ENCODE results near the gene PLEKHO1.
"Not testable (repeated sequence)": the region's sequence is repeated elsewhere in the genome, so short reads cannot be mapped to it uniquely, and the experiment has no call there.

PLEKHO1 gene

DNA sequence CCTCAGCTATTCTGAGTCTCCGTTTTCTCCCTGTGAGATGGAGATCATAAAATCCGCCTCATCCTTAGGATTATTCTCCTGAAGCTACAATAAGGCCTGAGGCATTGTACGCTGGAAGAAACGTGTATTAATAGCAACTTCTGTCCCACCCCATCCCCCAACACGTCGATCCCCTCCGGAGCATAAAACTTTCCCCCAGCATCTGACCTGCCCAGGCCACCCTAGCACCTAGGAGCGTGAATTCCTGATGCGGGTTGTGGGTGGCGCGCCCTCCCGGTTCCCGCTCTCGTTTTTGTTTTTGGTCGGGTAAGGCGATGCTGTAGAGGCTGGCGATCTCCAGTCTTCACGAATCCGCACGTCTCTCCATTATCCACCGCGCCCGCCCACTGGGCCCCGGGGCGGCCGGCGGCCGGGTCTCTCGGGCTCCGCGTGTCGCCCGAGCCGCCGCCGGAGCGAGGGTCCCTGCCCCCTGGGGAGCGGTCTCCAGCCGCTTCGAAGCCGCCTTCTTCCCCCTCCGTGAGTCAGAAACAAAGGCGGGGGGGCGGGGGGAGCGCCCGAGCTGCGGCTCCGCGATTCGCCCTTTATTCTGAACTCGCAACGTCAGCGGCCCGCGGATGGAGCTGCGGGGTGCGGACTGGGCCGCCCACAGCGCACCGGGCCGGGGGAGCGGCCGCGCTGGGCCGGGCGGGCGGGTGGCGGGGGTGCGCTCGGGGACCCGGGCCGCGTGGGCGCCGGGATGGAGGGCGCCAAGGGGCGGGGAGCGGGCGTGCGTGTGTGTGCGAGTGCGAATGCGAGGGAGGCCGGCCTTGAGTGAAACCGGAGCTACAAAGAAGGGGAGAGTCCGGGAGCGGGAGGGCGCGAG is at the start of gene PLEKHO1:
TSS of gene PLEKHO1 (plus strand) at position 646 of the 862 bp plus-strand sequence. CDS start 342 bp downstream, outside the sequence.
- peak; percentile 65 for DNase-seq (ENCODE audit: low read depth)

- DNase-seq (ENCODE audit: low read depth), result no peak
Observed at GRCh38 chr1:150102986-150103385, 46.7 kb upstream of the PLEKHO1 start.

DNA sequence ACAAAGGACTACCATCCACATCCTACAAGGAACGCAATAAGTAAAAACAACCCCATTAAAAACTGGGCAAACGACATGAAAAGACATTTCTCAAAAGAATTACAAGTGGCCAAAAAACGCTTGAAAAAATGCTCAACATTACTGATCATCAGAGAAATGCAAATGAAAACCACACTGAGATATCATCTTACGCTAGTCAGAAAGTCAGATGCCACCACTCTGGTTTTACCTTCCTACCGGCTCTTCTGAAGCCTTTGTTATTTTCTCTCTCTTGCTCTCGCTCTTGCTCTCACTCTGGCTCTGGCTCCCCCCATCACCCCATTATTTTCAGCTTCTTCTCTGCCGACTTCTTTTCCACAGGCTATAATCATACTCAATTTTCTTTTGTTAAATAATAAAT is 43.4 kb upstream of the PLEKHO1 start:
- DNase-seq (ENCODE audit: low read depth), result no peak

DNA sequence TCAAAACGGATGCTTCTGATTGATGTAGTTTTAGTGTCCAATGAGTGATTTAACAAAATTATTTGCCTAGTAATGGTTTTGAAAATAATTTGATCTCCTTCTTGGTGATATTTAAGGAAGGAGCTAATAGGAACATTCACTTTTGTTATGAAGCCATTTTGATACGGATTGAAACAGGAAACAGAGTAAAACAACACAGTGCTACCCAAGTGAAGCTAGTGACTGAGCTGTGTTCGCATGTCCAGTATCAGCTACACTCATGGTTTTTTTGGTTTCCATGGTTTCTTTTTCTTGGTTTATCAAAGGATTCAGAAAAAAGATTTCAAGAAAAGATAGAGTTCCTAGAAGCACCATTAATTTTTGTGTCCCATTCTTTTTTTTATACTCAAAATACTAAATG is 40.1 kb upstream of the PLEKHO1 start:
- no peak for DNase-seq (ENCODE audit: low read depth)

DNA sequence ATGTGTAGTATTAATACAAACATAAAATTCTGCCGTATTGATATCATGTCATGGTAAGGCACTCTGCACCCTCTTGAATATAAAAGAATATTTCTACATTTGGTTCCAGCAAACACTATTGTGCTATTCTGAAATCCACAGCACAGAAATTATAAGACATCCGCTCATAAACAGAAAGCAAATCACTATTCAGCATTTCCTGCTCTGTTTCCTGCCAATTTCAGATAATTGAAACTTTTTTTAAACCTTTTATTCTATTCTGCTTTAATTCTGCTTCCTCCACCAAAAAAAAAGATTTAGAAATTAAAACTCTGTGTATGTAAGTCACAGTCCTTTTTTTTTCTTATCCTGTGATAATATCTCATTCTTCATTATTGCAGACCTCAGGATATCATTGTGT is 39.6 kb upstream of the PLEKHO1 start:
- no peak for DNase-seq (ENCODE audit: low read depth)

DNA sequence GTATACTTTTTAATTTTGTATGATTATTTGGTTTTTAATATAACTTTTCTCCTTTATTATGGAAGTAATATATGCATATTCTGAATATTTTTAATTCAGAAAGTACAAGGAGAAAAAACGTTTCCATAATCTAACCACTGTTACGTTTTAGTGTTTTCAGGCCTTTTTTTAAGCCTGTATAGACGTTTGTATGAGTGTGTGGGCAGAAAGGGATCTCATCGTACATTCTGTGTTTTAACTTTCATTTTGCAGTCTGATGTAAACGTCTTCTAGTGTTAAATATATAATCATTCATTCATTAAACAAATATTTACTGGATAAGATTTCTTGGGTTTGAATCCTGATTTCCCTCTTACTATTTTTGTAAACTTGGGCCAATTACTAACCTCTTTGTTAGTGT is 38.0 kb upstream of the PLEKHO1 start:
- DNase-seq (ENCODE audit: low read depth), result no peak

DNA sequence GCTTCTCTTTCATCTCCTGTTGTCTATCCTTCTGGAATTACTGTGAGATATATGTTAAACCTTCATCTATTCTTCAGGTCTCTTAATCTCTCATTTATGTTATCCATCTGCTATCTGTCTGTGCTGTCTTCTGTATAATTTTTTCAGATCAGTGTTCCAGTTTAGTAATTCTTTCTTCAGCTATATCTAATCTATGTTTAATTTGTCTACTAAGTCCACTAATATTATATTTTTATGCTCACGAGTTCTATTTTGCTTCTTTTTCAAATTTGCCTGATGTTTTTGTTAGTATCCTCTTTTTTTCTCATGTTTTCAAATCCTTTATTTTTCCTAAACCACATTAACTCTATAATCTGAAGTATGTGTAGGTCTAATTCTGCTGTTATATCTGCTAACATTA is 34.6 kb upstream of the PLEKHO1 start:
- no peak for DNase-seq (ENCODE audit: low read depth)

DNA sequence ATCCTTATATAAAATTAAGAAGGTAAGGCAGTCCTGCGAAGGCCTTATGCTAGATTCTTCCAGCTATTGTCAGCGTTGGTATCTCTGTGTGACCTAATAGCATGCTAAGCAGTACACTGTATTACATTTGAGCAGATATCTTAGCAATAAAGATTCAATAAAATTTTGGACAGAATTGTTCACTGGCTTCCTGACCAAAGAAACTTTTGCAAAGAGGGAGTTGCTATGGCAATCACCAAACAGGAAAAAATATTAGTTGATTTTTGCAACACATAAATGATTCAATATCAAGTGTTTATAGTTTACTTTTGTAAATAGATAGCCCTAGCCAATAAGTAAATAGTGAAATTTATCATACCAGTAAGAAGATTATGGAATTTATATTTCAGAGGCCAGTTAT is 31.0 kb upstream of the PLEKHO1 start:
- no peak for DNase-seq (ENCODE audit: low read depth)

GRCh38 chr1:150121236-150121862 is 28.4 kb upstream of the PLEKHO1 start:
- no peak for DNase-seq (ENCODE audit: low read depth)

GRCh38 chr1:150126811-150127210 is 22.9 kb upstream of the PLEKHO1 start:
- no peak for DNase-seq (ENCODE audit: low read depth)

GRCh38 chr1:150127464-150127863 is 22.3 kb upstream of the PLEKHO1 start:
- DNase-seq (ENCODE audit: low read depth), result no peak

- no peak for DNase-seq (ENCODE audit: low read depth)
Observed at GRCh38 chr1:150127868-150128267, 21.8 kb upstream of the PLEKHO1 start.

DNA sequence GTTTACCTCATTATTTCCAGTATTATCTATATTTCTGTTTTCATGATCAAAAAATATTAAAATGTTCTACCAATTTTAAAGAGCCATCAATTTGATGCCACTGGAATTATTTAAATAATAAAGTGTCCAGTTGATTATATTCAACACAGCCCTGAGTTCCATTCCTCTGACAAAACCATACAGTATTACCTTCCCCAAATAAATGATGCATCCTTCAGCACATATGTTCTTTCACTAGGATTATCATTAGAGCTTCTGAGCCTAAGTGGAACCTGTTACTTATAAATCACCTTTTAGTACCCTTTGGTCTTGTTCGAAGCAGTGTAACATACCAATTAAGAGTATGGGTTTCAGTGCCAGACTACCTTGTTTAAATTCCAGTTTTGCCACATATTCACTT is 17.3 kb upstream of the PLEKHO1 start:
- DNase-seq (ENCODE audit: low read depth), result no peak

GRCh38 chr1:150134537-150134936 is 15.2 kb upstream of the PLEKHO1 start:
- DNase-seq (ENCODE audit: low read depth), result no peak

- DNase-seq (ENCODE audit: low read depth), result not testable (repeated sequence)
Observed at GRCh38 chr1:150135400-150135799, 14.3 kb upstream of the PLEKHO1 start.

- DNase-seq (ENCODE audit: low read depth), result no peak
Observed at GRCh38 chr1:150138044-150138443, 11.7 kb upstream of the PLEKHO1 start.

- no peak for DNase-seq (ENCODE audit: low read depth)
Observed at GRCh38 chr1:150141452-150141851, 8.3 kb upstream of the PLEKHO1 start.

DNA sequence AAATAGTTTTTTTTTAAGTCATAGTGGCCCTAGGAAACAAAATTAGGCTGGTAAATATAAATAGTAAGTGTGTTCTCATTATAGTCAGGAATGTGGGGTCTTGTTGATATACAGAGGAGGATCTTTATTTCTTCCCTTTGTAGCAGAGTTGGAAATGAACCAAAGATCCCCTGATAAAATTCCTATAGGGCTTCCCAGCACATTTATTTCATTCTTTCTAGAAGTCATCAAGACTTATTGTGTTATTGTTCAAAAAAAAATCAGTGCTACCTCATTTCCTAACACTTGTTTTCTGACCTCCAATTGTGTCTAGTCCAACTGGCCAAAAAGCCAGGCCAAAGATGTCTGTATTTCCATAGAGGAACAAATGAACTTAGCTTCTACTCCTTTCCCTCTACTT is 7.6 kb upstream of the PLEKHO1 start:
- no peak for DNase-seq (ENCODE audit: low read depth)

DNA sequence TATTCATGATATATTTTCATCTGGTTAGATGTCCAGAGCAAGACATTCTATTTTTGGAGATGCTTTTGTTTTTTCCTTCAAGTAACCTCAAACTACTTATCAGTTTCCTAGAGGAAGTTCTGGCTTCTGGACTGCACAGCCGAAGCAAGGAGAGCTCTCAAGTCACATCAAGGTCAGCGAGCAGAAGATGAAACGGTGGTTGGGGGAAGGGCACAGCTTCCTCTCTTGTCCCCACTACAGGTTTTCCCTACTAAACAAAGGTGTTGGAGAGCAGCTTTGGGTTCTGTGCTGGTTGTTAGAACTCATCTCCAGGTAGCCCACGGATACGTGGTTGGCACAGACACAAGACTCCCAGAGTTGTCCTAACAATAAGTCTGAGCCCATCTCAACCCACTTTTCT is 5.1 kb upstream of the PLEKHO1 start:
- DNase-seq (ENCODE audit: low read depth), result no peak

DNA sequence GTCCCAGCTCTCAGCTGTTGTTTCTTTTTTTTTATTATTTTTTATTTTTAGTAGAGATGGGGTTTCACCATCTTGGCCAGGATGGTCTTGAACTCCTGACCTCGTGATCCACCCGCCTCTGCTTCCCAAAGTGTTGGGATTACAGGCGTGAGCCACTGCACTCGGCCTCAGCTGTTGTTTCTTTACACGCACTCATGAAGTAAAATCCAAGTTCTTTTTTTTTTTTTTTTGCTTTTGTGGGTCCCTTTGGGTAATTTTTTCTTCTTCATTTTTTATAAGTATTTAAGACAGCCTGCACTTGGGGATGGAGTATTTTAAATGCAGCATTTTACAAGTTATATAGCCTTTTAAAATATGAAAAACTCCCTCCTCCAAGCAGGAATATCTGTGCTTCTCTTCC is 3.7 kb upstream of the PLEKHO1 start:
- DNase-seq (ENCODE audit: low read depth), result not testable (repeated sequence)

DNA sequence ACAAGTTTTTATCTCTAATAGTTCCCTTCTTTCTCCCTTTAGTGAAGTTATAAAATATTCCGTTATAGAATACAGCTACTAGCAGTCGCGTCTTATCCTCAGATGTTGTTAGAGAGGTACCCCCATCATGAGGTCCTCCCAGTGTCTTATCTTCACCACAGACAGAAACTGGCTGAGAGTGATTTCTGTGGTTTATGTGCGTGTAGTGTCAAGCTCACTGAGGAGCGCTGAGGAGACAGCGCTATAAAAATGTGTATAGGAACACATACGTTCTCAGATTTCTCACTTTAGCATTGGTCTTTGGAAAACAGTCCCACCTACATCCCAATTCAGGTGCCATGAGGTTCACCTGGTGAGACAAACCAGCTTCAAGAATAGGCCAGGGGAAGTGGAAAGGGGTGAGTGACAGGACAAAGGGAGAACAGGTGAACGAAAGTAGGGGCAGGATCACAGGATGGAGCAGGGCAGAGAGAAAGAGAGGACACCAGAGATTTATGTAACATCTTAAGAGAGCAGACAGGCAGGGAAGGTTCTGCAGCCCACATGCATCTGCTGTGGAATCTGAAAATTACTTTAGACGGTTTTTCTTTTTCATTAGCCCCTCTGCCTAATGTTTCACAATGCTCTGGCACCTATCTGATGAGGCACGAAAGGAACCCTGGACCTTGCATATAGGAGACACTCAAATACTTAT is 2.7 kb upstream of the PLEKHO1 start:
- no peak for DNase-seq (ENCODE audit: low read depth)

GRCh38 chr1:150148837-150149270 is 862 bp upstream of the PLEKHO1 start:
- DNase-seq (ENCODE audit: low read depth), result no peak

Measured in stimulated activated CD8-positive, alpha-beta memory T cell treated with anti-CD3 and anti-CD28 coated beads, Interleukin-15, amount 100 ng/mL, for 24 hours (primary cell).